ENCODE measurements around the gene HJURP. TPM values are rescaled to one million over a fixed set of nuclear protein-coding genes. Genes with fewer than 3 reads are reported as not detected.

HJURP gene
- total RNA-seq, 1 donor from 2014 or later = 1.2 TPM

GRCh38 chr2:233824373-233824772 is 30.0 kb downstream of the HJURP start:
- ATAC-seq (no peak), DNase-seq (peak; percentile 43)
- Histone ChIP-seq H3K36me3 (no peaks in the 10 kb centered on the region), H3K9me3 (no peaks in the 10 kb centered on the region), H3K4me3 (no peak overlapping the region), H3K27ac (no peak overlapping the region), H3K27me3 (no peaks in the 10 kb centered on the region), H3K4me1 (no peaks in the 10 kb centered on the region)
- no peak for TF ChIP-seq CTCF (IDR thresholded peaks at IDR 0.05)
- intact Hi-C loops (cut with DNase I) = no loop called here

- Histone ChIP-seq H3K9me3 (no peaks in the 10 kb centered on the region), H3K4me3 (no peak overlapping the region), H3K4me1 (no peaks in the 10 kb centered on the region), H3K36me3 (no peaks in the 10 kb centered on the region), H3K27me3 (no peaks in the 10 kb centered on the region), H3K27ac (no peak overlapping the region)
- TF ChIP-seq CTCF (IDR thresholded peaks at IDR 0.05) = no peak
- intact Hi-C loops (cut with DNase I) = no loop called here
- DNase-seq (no peak), ATAC-seq (no peak)
Observed at GRCh38 chr2:233823731-233824121, 30.6 kb downstream of the HJURP start.

GRCh38 chr2:233822781-233823730 is 31.3 kb downstream of the HJURP start:
- H3K36me3 ChIP-seq = no peaks in the 10 kb centered on the region
- H3K27me3 ChIP-seq = no peaks in the 10 kb centered on the region
- DNase-seq = peak; percentile 61
- intact Hi-C loops (cut with DNase I) = no loop called here
- no peak overlapping the region for H3K27ac ChIP-seq
- ATAC-seq = no peak
- H3K4me3 ChIP-seq = no peak overlapping the region
- no peak for TF ChIP-seq CTCF (IDR thresholded peaks at IDR 0.05)
- H3K4me1 ChIP-seq = no peaks in the 10 kb centered on the region
- no peaks in the 10 kb centered on the region for H3K9me3 ChIP-seq

- no peak for TF ChIP-seq CTCF (IDR thresholded peaks at IDR 0.05)
- Histone ChIP-seq H3K27ac (no peak overlapping the region), H3K9me3 (no peaks in the 10 kb centered on the region), H3K36me3 (no peaks in the 10 kb centered on the region), H3K27me3 (no peaks in the 10 kb centered on the region), H3K4me1 (no peaks in the 10 kb centered on the region), H3K4me3 (no peak overlapping the region)
- DNase-seq (peak; percentile 49), ATAC-seq (no peak)
- intact Hi-C loops (cut with DNase I) = no loop called here
Observed at GRCh38 chr2:233822101-233822771, 32.1 kb downstream of the HJURP start.

- H3K36me3 ChIP-seq = no peaks in the 10 kb centered on the region
- no peak overlapping the region for H3K27ac ChIP-seq
- H3K4me3 ChIP-seq = no peak overlapping the region
- H3K4me1 ChIP-seq = no peaks in the 10 kb centered on the region
- no peaks in the 10 kb centered on the region for H3K9me3 ChIP-seq
- DNase-seq = peak; percentile 27
- ATAC-seq = no peak
- intact Hi-C loops (cut with DNase I) = no loop called here
- TF ChIP-seq CTCF (IDR thresholded peaks at IDR 0.05) = no peak
- H3K27me3 ChIP-seq = no peaks in the 10 kb centered on the region
Observed at GRCh38 chr2:233821709-233822100, 32.6 kb downstream of the HJURP start.
